Middle frontal gyrus (tissue), 1 donor: Measurements from ENCODE around the gene BRSK2.
"Not testable (repeated sequence)": the region's sequence is repeated elsewhere in the genome, so short reads cannot be mapped to it uniquely, and the experiment has no call there.

Source experiments
- DNase-seq: peaks from one replicate; pipeline ENCODE4 v3.0.0-alpha.2; 2015; ENCODE audit warnings: low spot score; ENCODE audit errors: extremely low spot score

The BRSK2 gene

GRCh38 chr11:1496761-1497095 lies 107.0 kb downstream of the BRSK2 start:
- no peak for DNase-seq

DNA sequence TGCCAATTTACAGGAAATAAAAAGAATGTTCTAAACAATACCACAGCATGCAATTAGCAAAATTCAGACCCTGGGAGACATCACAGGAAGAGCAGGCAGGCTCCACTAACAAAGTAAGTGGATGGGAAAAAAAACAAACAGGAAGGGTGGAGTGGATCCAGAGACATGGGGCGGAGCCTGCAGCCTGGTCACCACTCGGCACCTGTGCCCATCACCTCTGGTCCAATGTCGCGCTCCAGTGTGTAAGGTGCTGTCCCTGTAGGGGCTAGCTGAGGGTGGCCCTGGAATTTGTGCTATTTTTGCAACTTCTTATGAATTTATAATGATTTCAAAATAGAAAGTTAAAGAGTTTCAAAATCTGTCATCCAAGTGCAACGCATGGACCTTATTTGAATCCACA lies 107.9 kb downstream of the BRSK2 start:
- DNase-seq: no peak

DNA sequence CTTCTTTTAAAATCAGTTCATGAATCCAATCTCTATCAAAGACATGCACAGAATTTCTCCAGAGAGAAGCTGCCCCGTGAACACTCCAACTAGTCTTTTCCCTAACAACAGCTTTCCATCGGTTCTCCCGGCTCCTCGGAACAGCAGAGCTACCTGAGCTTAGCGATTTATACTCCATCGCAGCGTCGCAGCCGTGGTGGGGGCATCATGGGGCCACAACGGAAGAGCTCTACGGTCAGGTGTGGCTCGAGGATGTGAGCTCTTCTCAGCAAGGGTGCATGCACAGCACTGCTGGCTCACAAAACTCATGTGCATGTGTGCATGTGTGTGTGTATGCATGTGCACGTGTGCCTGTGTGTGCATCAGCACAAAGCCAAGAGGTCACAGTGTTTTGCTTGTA lies 108.5 kb downstream of the BRSK2 start:
- no peak for DNase-seq

DNA sequence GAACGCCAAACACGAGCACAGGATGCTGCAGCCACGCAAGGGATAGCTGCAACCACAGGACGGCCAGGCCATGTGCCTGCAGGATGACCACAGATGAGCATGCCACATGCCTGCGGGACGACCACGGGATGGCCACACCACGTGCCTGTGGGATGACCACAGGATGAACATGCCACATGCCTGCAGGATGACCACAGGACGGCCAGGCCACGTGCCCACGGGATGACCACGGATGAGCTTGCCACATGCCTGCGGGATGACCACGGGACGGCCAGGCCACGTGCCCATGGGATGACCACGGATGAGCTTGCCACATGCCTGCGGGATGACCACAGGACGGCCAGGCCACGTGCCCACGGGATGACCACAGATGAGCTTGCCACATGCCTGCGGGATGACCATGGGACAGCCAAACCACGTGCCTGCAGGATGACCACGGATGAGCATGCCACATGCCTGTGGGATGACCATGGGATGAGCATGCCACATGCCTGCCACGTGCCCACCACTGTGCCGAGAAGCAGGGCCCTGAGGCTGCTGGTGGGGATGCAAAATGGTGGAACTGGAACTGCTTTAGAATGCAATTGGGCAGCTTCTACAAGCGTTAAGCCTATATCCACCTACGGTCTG lies 109.6 kb downstream of the BRSK2 start:
- no peak for DNase-seq

GRCh38 chr11:1499899-1500298 lies 110.2 kb downstream of the BRSK2 start:
- no peak for DNase-seq

DNA sequence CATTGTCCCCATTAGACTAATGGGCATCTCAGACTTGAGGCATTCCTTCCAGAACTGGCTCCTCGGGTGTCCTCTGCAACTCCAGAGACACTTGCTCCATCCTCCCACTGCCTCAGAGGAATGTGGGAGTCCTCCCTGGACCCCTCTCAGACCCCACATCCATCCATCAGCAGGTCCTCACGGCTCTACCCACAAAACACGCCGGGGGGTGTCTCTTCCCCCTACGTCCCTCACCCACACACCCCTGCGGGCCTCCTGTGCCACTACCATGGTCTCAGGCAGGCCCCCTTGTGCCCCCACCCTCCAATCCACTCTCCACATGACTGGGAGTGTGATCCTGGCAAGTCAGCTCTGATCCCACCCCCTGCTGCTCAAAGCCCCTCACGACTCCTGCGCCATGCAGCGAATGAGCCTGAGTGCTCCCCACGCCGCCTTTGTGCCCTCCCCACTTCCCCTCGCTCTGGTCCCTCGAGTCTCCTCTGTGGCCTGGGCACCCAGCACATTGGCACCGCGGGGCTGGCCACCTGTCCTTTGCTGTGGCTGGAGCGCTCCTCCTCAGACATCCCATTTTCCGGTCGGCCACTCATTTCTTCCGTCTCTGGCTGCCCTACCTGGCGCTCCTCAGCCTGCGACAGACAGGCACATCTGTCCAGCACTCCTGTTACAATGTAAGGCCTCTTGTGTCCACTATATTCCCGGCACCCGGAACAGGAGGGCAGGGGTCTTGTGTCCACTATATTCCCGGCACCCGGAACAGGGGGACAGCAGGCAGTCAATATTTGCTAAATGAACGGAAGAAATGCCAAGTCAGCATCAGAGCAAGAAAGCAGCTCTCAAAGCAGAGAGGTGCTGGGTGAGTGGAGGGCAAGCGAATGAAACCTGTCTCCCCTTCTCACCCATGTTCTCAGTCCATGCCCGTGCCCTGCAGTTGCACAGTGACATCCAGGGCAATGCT lies 111.0 kb downstream of the BRSK2 start:
- no peak for DNase-seq

DNA sequence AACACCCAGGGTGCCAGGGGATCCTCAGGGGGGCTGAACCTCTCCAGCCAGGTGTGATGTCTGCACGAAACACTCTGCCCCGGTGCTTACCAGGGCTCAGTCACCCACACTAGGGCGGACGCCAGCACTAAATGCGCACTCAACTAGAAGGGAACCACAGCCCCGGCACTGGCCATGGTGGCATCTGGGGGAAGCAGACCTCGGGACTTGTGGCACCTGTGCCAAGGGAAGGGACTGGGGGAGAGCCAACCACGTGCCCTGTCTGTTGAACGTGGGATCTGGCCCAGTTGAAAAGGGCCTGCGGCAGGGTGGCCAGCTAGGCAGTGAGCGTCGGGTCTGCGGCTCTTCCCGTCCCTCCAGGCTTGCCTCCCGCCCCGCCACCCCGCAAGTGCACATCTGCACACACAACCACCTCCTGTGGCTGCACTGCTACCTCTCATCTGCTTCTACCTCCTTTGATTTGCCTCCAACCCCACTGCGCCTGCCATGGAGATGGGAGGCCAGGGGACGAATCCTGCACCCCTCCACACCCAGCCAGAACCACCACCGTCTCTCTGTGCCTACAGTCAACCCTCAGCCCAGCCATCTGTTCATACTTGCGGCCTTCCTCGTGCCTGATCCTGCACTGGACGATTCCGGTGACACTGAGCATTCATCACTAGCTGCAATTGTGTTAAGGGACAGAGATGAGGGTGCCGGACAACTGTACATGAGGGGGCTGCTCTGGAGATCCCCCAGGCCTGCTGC lies 111.9 kb downstream of the BRSK2 start:
- DNase-seq: no peak

DNA sequence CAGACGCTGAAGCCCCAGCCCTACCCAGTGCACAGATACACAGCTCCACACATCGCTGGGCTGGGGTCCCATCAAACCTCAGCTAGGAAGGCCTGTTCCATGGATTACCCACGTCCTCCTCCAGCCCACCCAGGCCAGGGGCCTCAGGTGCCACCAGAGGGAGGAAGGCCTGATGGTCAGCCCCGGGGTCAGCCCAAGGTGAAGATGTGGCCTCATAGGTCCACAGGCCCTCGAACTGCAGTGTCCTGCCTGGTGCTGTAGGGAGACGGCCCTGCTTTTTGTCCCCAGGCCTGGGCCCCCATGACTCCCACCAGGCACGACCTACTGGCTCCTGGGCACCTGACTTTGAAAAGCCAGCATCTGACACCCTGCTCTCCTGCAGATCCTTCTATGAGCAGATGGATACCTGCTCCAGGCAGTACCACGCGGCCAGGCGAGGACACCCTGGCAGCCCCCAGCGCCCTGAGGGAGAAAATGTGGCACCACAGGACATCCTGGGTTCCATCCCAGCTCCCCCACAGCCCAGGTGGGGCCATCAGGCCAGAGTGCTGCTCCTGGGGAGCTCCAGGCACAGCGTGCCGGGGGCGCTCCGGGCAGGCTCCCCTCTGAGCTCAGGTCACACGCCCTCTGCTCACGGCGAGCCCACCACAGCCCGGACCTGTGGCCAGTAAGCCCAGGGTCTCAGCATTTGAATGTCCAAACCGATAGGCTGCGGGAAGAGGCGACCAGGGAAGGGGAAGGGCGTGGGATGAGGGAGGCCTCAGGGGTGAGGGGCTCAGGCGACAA lies 112.6 kb downstream of the BRSK2 start:
- no peak for DNase-seq

- peak; percentile 61 for DNase-seq
These were observed 113.4 kb downstream of the BRSK2 start for GRCh38 chr11:1502954-1503707.

DNA sequence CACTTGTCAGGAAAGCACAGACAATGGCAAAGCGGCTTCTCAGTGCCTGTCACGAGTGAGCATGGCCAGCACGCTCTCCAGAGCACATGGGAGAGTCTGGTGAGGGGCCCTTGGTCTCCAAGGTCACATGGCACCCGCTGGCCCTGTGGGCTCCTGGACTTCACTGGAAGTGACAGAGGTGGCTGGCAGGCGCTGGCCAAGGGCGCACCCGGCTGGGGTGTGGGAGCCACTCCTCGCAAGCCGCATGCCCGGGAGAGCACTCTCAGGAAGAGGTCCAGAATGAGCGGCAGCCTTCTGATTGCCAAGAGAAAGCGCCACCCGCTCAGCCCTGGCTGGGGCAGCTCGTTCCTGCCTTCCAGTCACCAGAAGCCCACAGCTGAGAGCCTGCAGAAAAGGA lies 114.0 kb downstream of the BRSK2 start:
- DNase-seq: no peak

GRCh38 chr11:1504138-1504537 lies 114.4 kb downstream of the BRSK2 start:
- DNase-seq: no peak

GRCh38 chr11:1504581-1505290 lies 115.0 kb downstream of the BRSK2 start:
- no peak for DNase-seq

- no peak for DNase-seq
These were observed 115.7 kb downstream of the BRSK2 start for GRCh38 chr11:1505480-1505879.

GRCh38 chr11:1506981-1507380 lies 117.2 kb downstream of the BRSK2 start:
- DNase-seq: no peak

- no peak for DNase-seq
These were observed 117.8 kb downstream of the BRSK2 start for GRCh38 chr11:1507381-1508140.

DNA sequence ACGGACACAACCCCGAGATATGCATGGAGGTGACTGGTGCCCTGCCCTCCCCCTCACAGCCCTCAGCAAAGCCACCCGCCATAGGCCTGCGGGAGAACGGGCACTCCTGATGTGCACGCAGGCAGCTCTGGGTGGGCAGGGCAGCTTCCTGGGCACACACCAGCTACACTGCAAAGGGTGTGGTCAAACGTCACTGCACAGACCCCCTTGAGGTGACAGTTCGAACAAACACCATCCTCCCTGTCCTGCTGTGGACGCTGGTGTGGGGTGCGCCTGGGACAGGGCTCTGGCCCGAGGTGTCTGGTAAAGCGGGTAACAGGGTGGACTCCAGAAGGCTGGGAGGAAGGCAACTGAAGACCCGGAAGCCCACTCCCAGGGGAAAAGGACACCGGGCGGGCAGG lies 118.8 kb downstream of the BRSK2 start:
- DNase-seq: no peak

GRCh38 chr11:1508986-1509385 lies 119.3 kb downstream of the BRSK2 start:
- DNase-seq: no peak

DNA sequence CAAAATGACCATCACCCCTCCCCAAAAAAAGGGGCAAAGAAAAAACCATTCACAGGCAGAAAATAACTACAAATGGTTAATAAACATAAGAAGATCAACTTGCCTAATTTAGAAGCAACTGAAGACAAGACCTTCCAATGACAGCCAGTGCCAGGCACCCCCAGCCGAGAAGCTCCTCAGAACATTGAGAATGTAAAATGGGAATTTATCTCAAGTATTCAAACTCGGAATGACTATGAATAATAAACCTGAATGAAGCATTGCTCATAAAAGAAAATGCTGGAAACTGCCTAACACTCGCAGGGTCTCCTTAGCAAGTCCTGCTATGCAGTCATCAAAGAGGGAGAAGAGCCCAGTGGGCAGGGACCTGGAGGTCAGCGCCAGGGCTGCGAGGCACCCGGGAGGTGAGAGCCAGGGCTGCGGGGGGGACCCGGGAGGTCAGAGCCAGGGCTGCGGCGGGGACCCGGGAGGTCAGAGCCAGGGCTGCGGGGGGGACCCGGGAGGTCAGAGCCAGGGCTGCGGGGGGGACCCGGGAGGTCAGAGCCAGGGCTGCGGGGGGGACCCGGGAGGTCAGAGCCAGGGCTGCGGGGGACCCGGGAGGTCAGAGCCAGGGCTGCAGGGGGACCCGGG lies 120.0 kb downstream of the BRSK2 start:
- no peak for DNase-seq

DNA sequence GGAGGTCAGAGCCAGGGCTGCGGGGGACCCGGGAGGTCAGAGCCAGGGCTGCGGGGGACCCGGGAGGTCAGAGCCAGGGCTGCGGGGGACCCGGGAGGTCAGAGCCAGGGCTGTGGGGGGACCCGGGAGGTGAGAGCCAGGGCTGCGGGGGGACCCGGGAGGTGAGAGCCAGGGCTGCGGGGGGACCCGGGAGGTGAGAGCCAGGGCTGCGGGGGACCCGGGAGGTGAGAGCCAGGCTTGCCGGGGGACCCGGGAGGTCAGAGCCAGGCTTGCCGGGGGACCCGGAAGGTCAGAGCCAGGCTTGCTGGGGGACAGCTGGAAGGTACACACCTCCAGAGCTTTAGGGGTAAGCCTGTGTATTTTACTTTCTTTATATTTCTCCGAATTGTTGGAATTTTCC lies 120.6 kb downstream of the BRSK2 start:
- not testable (repeated sequence) for DNase-seq
